GM10847 (cell line): ENCODE data around the gene ARL8A.

Source experiments
- POLR2A ChIP-seq: IDR thresholded peaks from 2 replicates; pipeline ENCODE4 v1.6.1; 2011; ENCODE audit not compliant: insufficient read length; ENCODE audit errors: extremely low read depth

Gene ARL8A

DNA sequence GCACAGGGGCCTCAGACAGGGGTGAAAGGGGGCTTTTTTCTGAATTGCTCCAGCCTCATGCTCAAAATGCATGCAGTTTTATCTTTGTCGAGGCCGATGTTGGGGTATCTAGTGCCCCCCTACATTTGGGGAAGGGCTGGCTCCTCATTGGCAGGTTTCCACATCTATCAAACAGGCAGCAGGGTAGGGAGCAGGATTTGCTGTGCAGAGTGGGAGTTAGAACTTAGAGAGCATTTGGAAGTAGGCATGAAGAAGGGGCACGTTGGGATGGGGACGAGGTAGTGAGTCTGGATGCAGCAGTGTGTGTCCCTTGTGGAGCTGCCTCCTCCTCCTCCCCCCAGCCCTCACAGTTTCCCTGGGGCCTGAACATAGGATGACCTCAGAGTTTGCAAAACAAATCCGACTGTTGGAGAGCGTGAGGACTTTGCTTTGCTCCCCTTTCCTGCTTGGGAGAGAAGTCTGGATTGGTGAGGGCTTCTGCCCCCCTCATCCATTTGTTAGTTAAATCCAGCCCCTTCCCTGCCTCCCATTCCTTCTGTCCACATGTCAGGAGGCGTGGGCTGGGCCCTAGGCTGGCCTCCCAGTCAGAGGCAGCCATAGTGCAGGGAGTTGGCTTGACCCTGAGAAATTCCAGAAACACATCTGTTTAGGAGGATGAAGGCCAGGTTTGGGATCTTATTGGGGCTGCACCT, 58.7 kb downstream of the ARL8A start:
- TF ChIP-seq POLR2A: no peak

DNA sequence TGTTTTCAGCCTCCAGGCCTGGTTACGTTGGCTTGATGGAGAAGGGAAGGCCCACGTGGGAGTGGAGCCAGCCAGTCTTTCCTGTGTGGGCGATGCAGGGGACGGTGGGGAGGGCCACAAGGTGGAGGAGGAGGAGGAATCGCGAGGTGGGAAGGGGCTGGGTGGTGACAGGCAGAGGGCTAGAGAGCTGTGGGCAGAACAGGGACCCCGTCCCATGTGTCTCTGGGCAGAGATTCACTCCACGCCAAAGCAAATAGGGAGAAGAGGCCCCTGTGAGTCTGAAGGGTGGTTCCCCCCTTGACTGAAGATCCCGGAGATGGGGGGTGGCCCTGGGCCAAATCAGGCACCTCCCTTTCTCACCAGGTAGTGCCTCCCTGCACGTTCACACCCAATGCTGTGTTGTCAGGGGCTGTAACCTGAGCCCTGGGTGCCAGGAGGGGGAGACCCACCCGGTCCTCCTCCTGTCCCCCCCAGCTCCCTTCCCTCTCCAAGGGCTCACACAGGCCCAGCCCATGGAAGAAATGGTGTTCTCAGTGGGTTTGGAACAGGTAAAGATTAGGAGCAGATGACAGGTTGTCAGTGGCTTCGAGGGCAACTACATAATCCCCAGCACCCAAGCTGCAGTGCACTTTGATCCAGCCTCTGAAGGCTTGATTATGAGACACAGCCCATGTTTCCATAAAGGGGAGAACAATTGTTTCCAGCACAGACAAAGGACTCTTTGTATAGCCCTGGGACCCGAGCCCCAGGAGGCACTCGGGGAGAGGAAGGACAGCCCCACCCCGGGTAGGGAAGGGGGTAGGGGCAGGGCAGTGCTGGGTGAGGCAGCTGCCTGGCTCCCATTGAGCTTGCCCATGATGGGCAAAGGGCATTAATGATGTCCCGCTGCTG, 59.5 kb downstream of the ARL8A start:
- no peak for TF ChIP-seq POLR2A
